ENCODE results near the gene CNPY1. TPM values are rescaled to one million over a fixed set of nuclear protein-coding genes. Genes with fewer than 3 reads are reported as not detected.

Gene CNPY1
- total RNA-seq, 1 donor from 2014 or later: not detected

DNA sequence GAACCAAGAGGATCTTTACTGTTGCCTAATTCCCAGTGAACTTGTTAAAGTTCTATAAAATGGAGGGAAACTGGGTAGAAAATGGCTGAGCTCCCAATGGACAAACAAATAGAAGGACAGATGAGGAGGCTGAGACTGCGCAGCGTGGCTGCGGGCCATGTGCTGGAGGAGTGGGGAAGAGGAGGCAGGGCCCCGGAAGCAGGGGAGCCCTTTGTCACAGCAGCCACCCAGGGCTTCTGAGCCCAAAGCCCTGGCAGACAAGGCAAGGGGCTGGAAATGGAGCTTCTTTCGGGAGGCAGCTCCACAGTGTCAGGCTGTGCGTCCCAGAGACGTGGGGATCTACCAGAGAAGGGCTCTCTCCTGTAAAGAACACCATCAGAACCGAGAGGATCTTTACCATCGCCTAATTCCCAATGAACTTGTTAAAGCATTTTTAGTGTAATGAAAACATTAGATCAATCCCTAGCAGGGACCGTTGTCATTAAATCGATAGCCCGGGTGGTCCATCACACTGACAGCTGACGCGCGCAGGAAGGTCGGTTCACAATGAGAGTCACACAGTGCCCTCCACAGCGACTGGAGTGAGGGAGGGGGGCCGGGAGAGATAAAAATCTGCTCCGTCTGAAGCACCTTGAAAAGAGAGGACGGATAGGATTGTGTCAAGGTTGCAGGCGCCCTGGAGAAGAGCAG, 14.0 kb upstream of the CNPY1 start:
- no peaks in the 10 kb centered on the region for H3K36me3 Mint-ChIP-seq (ENCODE audit: low read depth, unreplicated experiment)
- no peaks in the 10 kb centered on the region for H3K9me3 Mint-ChIP-seq (ENCODE audit: unreplicated experiment)
- no peak overlapping the region for H3K4me3 Mint-ChIP-seq (ENCODE audit: unreplicated experiment)
- H3K27me3 Mint-ChIP-seq (ENCODE audit: unreplicated experiment): peaks cover 2% of the 10 kb centered on the region
- TF ChIP-seq, protein P1, sequence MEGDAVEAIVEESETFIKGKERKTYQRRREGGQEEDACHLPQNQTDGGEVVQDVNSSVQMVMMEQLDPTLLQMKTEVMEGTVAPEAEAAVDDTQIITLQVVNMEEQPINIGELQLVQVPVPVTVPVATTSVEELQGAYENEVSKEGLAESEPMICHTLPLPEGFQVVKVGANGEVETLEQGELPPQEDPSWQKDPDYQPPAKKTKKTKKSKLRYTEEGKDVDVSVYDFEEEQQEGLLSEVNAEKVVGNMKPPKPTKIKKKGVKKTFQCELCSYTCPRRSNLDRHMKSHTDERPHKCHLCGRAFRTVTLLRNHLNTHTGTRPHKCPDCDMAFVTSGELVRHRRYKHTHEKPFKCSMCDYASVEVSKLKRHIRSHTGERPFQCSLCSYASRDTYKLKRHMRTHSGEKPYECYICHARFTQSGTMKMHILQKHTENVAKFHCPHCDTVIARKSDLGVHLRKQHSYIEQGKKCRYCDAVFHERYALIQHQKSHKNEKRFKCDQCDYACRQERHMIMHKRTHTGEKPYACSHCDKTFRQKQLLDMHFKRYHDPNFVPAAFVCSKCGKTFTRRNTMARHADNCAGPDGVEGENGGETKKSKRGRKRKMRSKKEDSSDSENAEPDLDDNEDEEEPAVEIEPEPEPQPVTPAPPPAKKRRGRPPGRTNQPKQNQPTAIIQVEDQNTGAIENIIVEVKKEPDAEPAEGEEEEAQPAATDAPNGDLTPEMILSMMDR (IDR thresholded peaks at IDR 0.05; ENCODE audit: unreplicated experiment): no peak
- DNase-seq (ENCODE audit: low spot score): no peak
- H3K27ac Mint-ChIP-seq (ENCODE audit: unreplicated experiment): peak overlapping the region; percentile 53
- no peaks in the 10 kb centered on the region for H3K4me1 Mint-ChIP-seq (ENCODE audit: unreplicated experiment)

- TF ChIP-seq, protein P1 (IDR thresholded peaks at IDR 0.05; ENCODE audit: unreplicated experiment): no peak
- DNase-seq (ENCODE audit: low spot score): no peak
- H3K4me3 Mint-ChIP-seq (ENCODE audit: unreplicated experiment): no peak overlapping the region
- no peaks in the 10 kb centered on the region for H3K36me3 Mint-ChIP-seq (ENCODE audit: low read depth, unreplicated experiment)
- no peaks in the 10 kb centered on the region for H3K4me1 Mint-ChIP-seq (ENCODE audit: unreplicated experiment)
- no peak overlapping the region for H3K27ac Mint-ChIP-seq (ENCODE audit: unreplicated experiment)
- H3K27me3 Mint-ChIP-seq (ENCODE audit: unreplicated experiment): peaks cover 2% of the 10 kb centered on the region
- no peaks in the 10 kb centered on the region for H3K9me3 Mint-ChIP-seq (ENCODE audit: unreplicated experiment)
Observed at GRCh38 chr7:155559519-155560108, 13.3 kb upstream of the CNPY1 start.

DNA sequence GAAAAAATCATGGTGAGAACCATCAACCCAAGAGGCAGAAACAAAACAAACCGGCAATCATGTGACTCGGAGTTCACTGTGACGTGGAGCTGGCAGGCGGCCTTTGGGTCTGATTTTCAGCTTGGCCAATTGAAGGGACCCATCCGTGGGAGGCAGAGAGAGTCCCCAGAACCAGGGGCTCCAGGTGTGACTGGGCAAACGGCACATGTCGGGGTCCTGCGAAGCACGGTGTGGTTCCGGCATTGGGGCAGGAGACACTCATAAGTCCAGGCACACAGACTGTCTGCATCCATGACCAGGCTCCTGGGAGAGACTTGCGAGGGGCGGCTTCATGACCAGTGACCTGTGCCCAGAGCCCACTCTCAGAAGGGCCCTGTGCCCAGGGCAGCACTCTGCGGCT, 12.6 kb upstream of the CNPY1 start:
- Mint-ChIP-seq H3K4me1 (ENCODE audit: unreplicated experiment) (no peaks in the 10 kb centered on the region), H3K27me3 (ENCODE audit: unreplicated experiment) (peaks cover 2% of the 10 kb centered on the region), H3K36me3 (ENCODE audit: low read depth, unreplicated experiment) (no peaks in the 10 kb centered on the region), H3K4me3 (ENCODE audit: unreplicated experiment) (no peak overlapping the region), H3K9me3 (ENCODE audit: unreplicated experiment) (no peaks in the 10 kb centered on the region), H3K27ac (ENCODE audit: unreplicated experiment) (no peak overlapping the region)
- no peak for DNase-seq (ENCODE audit: low spot score)
- TF ChIP-seq, protein P1 (IDR thresholded peaks at IDR 0.05; ENCODE audit: unreplicated experiment): no peak

DNA sequence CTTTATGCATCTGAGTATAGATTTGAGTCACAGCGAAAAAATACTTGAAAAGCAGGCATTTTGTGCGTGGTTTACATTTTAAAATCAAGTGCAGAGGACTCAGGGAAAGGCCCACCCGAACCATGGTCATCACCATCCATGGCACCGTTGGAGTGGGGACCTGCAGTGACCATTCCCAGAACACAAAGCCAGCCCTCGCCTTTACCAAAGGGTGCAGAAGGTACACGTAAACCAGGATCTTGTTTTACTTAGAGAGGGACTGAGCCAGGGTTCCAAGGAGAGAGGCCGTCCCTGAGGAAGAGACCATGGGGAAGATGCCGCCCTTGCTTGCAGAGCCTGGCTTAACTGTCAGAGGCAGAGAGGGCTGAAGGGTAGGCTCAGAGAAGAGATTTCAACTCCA, 12.0 kb upstream of the CNPY1 start:
- TF ChIP-seq, protein P1 (IDR thresholded peaks at IDR 0.05; ENCODE audit: unreplicated experiment): no peak
- Mint-ChIP-seq H3K4me3 (ENCODE audit: unreplicated experiment) (no peak overlapping the region), H3K9me3 (ENCODE audit: unreplicated experiment) (no peaks in the 10 kb centered on the region), H3K4me1 (ENCODE audit: unreplicated experiment) (no peaks in the 10 kb centered on the region), H3K27ac (ENCODE audit: unreplicated experiment) (no peak overlapping the region), H3K27me3 (ENCODE audit: unreplicated experiment) (peaks cover 2% of the 10 kb centered on the region), H3K36me3 (ENCODE audit: low read depth, unreplicated experiment) (no peaks in the 10 kb centered on the region)
- DNase-seq (ENCODE audit: low spot score): no peak

- H3K4me1 Mint-ChIP-seq (ENCODE audit: unreplicated experiment): no peaks in the 10 kb centered on the region
- H3K27ac Mint-ChIP-seq (ENCODE audit: unreplicated experiment): no peak overlapping the region
- H3K36me3 Mint-ChIP-seq (ENCODE audit: low read depth, unreplicated experiment): no peaks in the 10 kb centered on the region
- no peak for DNase-seq (ENCODE audit: low spot score)
- H3K4me3 Mint-ChIP-seq (ENCODE audit: unreplicated experiment): no peak overlapping the region
- H3K27me3 Mint-ChIP-seq (ENCODE audit: unreplicated experiment): peaks cover 2% of the 10 kb centered on the region
- H3K9me3 Mint-ChIP-seq (ENCODE audit: unreplicated experiment): no peaks in the 10 kb centered on the region
- TF ChIP-seq, protein P1 (IDR thresholded peaks at IDR 0.05; ENCODE audit: unreplicated experiment): no peak
Observed at GRCh38 chr7:155557778-155558177, 11.4 kb upstream of the CNPY1 start.
